H1 (cell line): Measurements from ENCODE around the gene HPGDS. TPM values are rescaled to one million over a fixed set of nuclear protein-coding genes. Genes with fewer than 3 reads are reported as not detected.

Experiments used
- CTCF ChIA-PET: fragments of 300-600 bp; sonication (Branson Sonifier 250); formaldehyde crosslinking; loops from one replicate; lab custom pipeline; 2021; ENCODE audit not compliant: partially characterized antibody; lab: Charles Lee
- POLR2A ChIA-PET: fragments of 300-600 bp; sonication (Branson Sonifier 250); formaldehyde crosslinking; loops from one replicate; lab custom pipeline; 2021; ENCODE audit warnings: inconsistent platforms; ENCODE audit not compliant: partially characterized antibody; lab: Charles Lee
- DNase-seq, 2 experiments: peaks; one replicate each; pipeline versions ENCODE4 v3.0.0 to v3.0.0-alpha.2; 2010 to 2022; ENCODE audit warnings: low spot score in 2 of 2, low read depth in 1 of 2, mixed read lengths in 1 of 2
- FAIRE-seq: peaks from 2 replicates; lab custom pipeline; 2011; peaks lifted over from hg19 to GRCh38; lab: Jason Lieb, UNC
- H2AFZ ChIP-seq: 2 replicates; pipeline ENCODE4 v1.8.1; 2012; ENCODE audit warnings: low read length, inconsistent platforms
- H2AK5ac ChIP-seq: 2 replicates; pipeline ENCODE4 v1.6.1; 2013; ENCODE audit warnings: low read depth, low read length
- H2BK120ac ChIP-seq: replicated peaks from 2 replicates; pipeline ENCODE3; 2013; ENCODE audit warnings: low read depth, low read length, inconsistent platforms
- H2BK12ac ChIP-seq: 2 replicates; pipeline ENCODE4 v1.6.1; 2013; ENCODE audit warnings: low read depth, low read length
- H2BK15ac ChIP-seq: 2 replicates; pipeline ENCODE4 v1.6.1; 2013; ENCODE audit warnings: low read length
- H2BK20ac ChIP-seq: 2 replicates; pipeline ENCODE4 v1.6.1; 2013; ENCODE audit warnings: low read length
- H2BK5ac ChIP-seq: 2 replicates; pipeline ENCODE4 v1.6.1; 2013; ENCODE audit warnings: low read depth, low read length
- H3K14ac ChIP-seq: 2 replicates; pipeline ENCODE4 v1.6.1; 2013; ENCODE audit warnings: inconsistent platforms; ENCODE audit not compliant: insufficient read length
- H3K18ac ChIP-seq: 2 replicates; pipeline ENCODE4 v1.6.1; 2013; ENCODE audit warnings: low read length; ENCODE audit errors: extremely low read depth
- H3K23ac ChIP-seq: 2 replicates; pipeline ENCODE4 v1.6.1; 2013; ENCODE audit warnings: inconsistent platforms; ENCODE audit not compliant: insufficient read length
- H3K23me2 ChIP-seq: 2 replicates; pipeline ENCODE4 v1.6.1; 2013; ENCODE audit warnings: low read depth, low read length
- H3K27ac ChIP-seq: 2 replicates; pipeline ENCODE4 v1.6.1; 2011; ENCODE audit warnings: low read depth, low read length, inconsistent platforms
- H3K27me3 ChIP-seq, 4 experiments: replicated peaks in 1 of 4; 1 replicate in 1 of 4; 2 replicates in 3 of 4; pipeline versions ENCODE4 v1.6.1 to v1.8.1; 2011 to 2013; ENCODE audit warnings: low read length in 3 of 4, mild to moderate bottlenecking in 3 of 4, inconsistent platforms in 2 of 4, mixed read lengths in 2 of 4, moderate library complexity in 1 of 4; ENCODE audit not compliant: control insufficient read depth in 3 of 4, insufficient read depth in 3 of 4; ENCODE audit errors: extremely low read depth in 1 of 4
- H3K36me3 ChIP-seq, 4 experiments: 2 replicates each; pipeline versions ENCODE4 v1.6.1 to v1.8.1; 2011 to 2013; ENCODE audit warnings: mild to moderate bottlenecking in 4 of 4, low read length in 3 of 4, moderate library complexity in 2 of 4, control low read depth in 1 of 4, inconsistent platforms in 1 of 4; ENCODE audit not compliant: insufficient read depth in 4 of 4, control insufficient read depth in 2 of 4
- H3K4ac ChIP-seq: replicated peaks from 2 replicates; pipeline ENCODE3; 2013; ENCODE audit warnings: low read length, low read depth, mixed read lengths, inconsistent platforms; ENCODE audit not compliant: insufficient read length
- H3K4me1 ChIP-seq, 4 experiments: replicated peaks in 1 of 4; 1 replicate in 1 of 4; 2 replicates in 3 of 4; pipeline versions ENCODE4 v1.6.1 to v1.8.1; 2011 to 2013; ENCODE audit warnings: low read length in 3 of 4, inconsistent platforms in 2 of 4, mixed read lengths in 1 of 4; ENCODE audit not compliant: insufficient read depth in 4 of 4, control insufficient read depth in 3 of 4
- H3K4me2 ChIP-seq, 2 experiments: 2 replicates each; pipeline versions ENCODE4 v1.6.1 to v1.8.1; 2011 to 2013; ENCODE audit warnings: low read depth in 2 of 2, low read length in 2 of 2, control low read depth in 1 of 2, inconsistent platforms in 1 of 2, mild to moderate bottlenecking in 1 of 2; ENCODE audit not compliant: insufficient read depth in 1 of 2
- H3K4me3 ChIP-seq, 4 experiments: fragments of 200-600, 300-600 bp in 1 of 4; sonication (generic), shearing (Covaris generic), sonication (Bioruptor Twin) in 1 of 4; 2 replicates each; pipeline versions ENCODE4 v1.5.1 to v1.8.1; 2011 to 2016; ENCODE audit warnings: low read length in 4 of 4, low read depth in 3 of 4, control low read depth in 2 of 4, inconsistent platforms in 2 of 4, mild to moderate bottlenecking in 2 of 4, mixed read lengths in 1 of 4, moderate library complexity in 1 of 4; ENCODE audit not compliant: insufficient read depth in 2 of 4; ENCODE audit errors: extremely low read depth in 1 of 4
- H3K56ac ChIP-seq: replicated peaks from 2 replicates; pipeline ENCODE3; 2013; ENCODE audit warnings: low read depth, mild to moderate bottlenecking, mixed read lengths, low read length, inconsistent platforms; ENCODE audit not compliant: insufficient read length
- H3K79me1 ChIP-seq: 2 replicates; pipeline ENCODE4 v1.6.1; 2013; ENCODE audit warnings: low read depth, low read length, control low read depth
- H3K79me2 ChIP-seq, 2 experiments: 2 replicates each; pipeline versions ENCODE4 v1.6.1 to v1.8.1; 2012 to 2013; ENCODE audit warnings: low read length in 2 of 2, mild to moderate bottlenecking in 2 of 2, inconsistent platforms in 1 of 2; ENCODE audit not compliant: insufficient read depth in 2 of 2, control insufficient read depth in 1 of 2
- H3K9ac ChIP-seq, 4 experiments: replicated peaks in 1 of 4; 1 replicate in 1 of 4; 2 replicates in 3 of 4; pipeline versions ENCODE4 v1.6.1 to v1.8.1; 2011 to 2013; ENCODE audit warnings: low read depth in 3 of 4, low read length in 3 of 4, control low read depth in 2 of 4, mild to moderate bottlenecking in 2 of 4, moderate library complexity in 2 of 4, inconsistent platforms in 1 of 4; ENCODE audit errors: extremely low read depth in 1 of 4
- H3K9me3 ChIP-seq, 2 experiments: 2 replicates each; pipeline versions ENCODE4 v1.6.1 to v1.8.1; 2012 to 2013; ENCODE audit warnings: mild to moderate bottlenecking in 2 of 2, moderate library complexity in 2 of 2, control low read depth in 1 of 2, inconsistent platforms in 1 of 2, low read depth in 1 of 2, low read length in 1 of 2, mixed read lengths in 1 of 2; ENCODE audit not compliant: insufficient read depth in 2 of 2
- H4K20me1 ChIP-seq, 2 experiments: replicated peaks in 1 of 2; 2 replicates each; pipeline versions ENCODE3 to v1.8.1; 2011 to 2013; ENCODE audit warnings: inconsistent platforms in 2 of 2, low read length in 2 of 2, mild to moderate bottlenecking in 1 of 2; ENCODE audit not compliant: insufficient read depth in 2 of 2, control insufficient read depth in 1 of 2
- H4K5ac ChIP-seq: 2 replicates; pipeline ENCODE4 v1.6.1; 2013; ENCODE audit warnings: low read length, low read depth, mixed read lengths, inconsistent platforms; ENCODE audit not compliant: insufficient read length
- H4K8ac ChIP-seq: 2 replicates; pipeline ENCODE4 v1.8.0; 2013; ENCODE audit warnings: mild to moderate bottlenecking, moderate library complexity, low read length, inconsistent platforms; ENCODE audit not compliant: insufficient read depth; ENCODE audit errors: extremely low read depth
- H4K91ac ChIP-seq: replicated peaks from 2 replicates; pipeline ENCODE3; 2013; ENCODE audit warnings: low read length, mixed read lengths, inconsistent platforms; ENCODE audit not compliant: insufficient read length
- CEBPB ChIP-seq: IDR thresholded peaks from 2 replicates; pipeline ENCODE4 v1.6.1; 2012; ENCODE audit warnings: low read depth, low read length
- E2F6 ChIP-seq: IDR thresholded peaks from 2 replicates; pipeline ENCODE4 v1.6.1; 2012; ENCODE audit warnings: inconsistent platforms
- EZH2 ChIP-seq: fragments of 200-600 bp; sonication (generic); IDR thresholded peaks from 2 replicates; pipeline ENCODE4 v1.7.1; 2012; ENCODE audit warnings: low read depth, mild to moderate bottlenecking, moderate library complexity, low read length, inconsistent platforms; ENCODE audit not compliant: severe bottlenecking
- MAX ChIP-seq: IDR thresholded peaks from 2 replicates; pipeline ENCODE4 v1.6.1; 2012; ENCODE audit warnings: inconsistent platforms
- POLR2A ChIP-seq, 2 experiments: IDR thresholded peaks; 1 replicate in 1 of 2; 2 replicates in 1 of 2; pipeline ENCODE4 v1.6.1; 2011; ENCODE audit warnings: low read depth in 2 of 2, low read length in 2 of 2, mild to moderate bottlenecking in 2 of 2; ENCODE audit errors: control extremely low read depth in 1 of 2
- RAD21 ChIP-seq, 2 experiments: IDR thresholded peaks in 1 of 2; conservative IDR thresholded peaks in 1 of 2; 2 replicates each; pipeline ENCODE4 v1.6.1; 2011; ENCODE audit warnings: low read depth in 2 of 2, low read length in 2 of 2, improper control_type of control experiment in 1 of 2, inconsistent platforms in 1 of 2, mild to moderate bottlenecking in 1 of 2, moderate library complexity in 1 of 2
- RNF2 ChIP-seq: fragments of 200-900, 300-1000 bp; sonication (generic); IDR thresholded peaks from 2 replicates; pipeline ENCODE4 v1.7.1; 2016; ENCODE audit warnings: borderline replicate concordance, low read depth, mild to moderate bottlenecking, antibody characterized with exemption, low read length; ENCODE audit not compliant: poor library complexity, severe bottlenecking; ENCODE audit errors: missing control alignments
- RXRA ChIP-seq: IDR thresholded peaks from 2 replicates; pipeline ENCODE4 v1.6.1; 2011; ENCODE audit warnings: low read depth, mild to moderate bottlenecking, low read length, moderate library complexity; ENCODE audit not compliant: insufficient read depth
- SIX5 ChIP-seq: IDR thresholded peaks from 2 replicates; pipeline ENCODE4 v1.6.1; 2011; ENCODE audit warnings: mild to moderate bottlenecking, low read depth, low read length
- SP1 ChIP-seq: IDR thresholded peaks from 2 replicates; pipeline ENCODE4 v1.6.1; 2011; ENCODE audit warnings: low read depth, low read length
- TAF1 ChIP-seq: IDR thresholded peaks from 2 replicates; pipeline ENCODE4 v1.6.1; 2011; ENCODE audit warnings: mild to moderate bottlenecking, low read depth, low read length
- YY1 ChIP-seq: IDR thresholded peaks from 2 replicates; pipeline ENCODE4 v1.6.1; 2011; ENCODE audit warnings: low read depth, mild to moderate bottlenecking, low read length
- WGBS, 2 experiments: shearing (Covaris generic) in 1 of 2; methylation state at CpG; one replicate each; pipeline versions ENCODE4 v1.1.6 to v1.1.7; 2013 to 2015; ENCODE audit warnings: low lambda C conversion rate in 2 of 2, mixed read lengths in 2 of 2, inconsistent platforms in 1 of 2, low coverage in 1 of 2, missing lambda C conversion rate in 1 of 2; ENCODE audit not compliant: insufficient replicate concordance in 2 of 2, insufficient coverage in 1 of 2, insufficient read length in 1 of 2; ENCODE audit errors: extremely low coverage in 1 of 2, missing lambda C conversion rate in 1 of 2; 5-methylcytosine and 5-hydroxymethylcytosine counted together
- polyA plus RNA-seq, 7 experiments: library from polyadenylated mRNA; depleted of rRNA in 3 of 7; stranded (reverse) in 5 of 7; unstranded in 2 of 7; fragments of >200 nt in 5 of 7; fragments of 200-250 nt in 2 of 7; gene quantifications; 1 replicate in 5 of 7; 2 replicates in 1 of 7; 4 replicates in 1 of 7; pipeline versions ENCODE4 v1.2.1 to v1.2.3, GENCODE V29; 2011 to 2013; ENCODE audit warnings: missing spikeins in 2 of 7, mixed read lengths in 2 of 7
- total RNA-seq: library from RNA; stranded (reverse); fragmentation: NEBNext Ultra II Directional; extraction: Animal tissue kit (Norgen Biotek cat#: 25700); gene quantifications from 2 replicates; pipeline ENCODE4 v1.2.1, GENCODE V29; 2021

The HPGDS gene
- total and polyA plus RNA-seq, 2 of the 8 experiments (the other 6 are each of a cell fraction or from before 2014, with no cell fraction given), result not detected

- no peak for FAIRE-seq
- 87% methylated on average over 6 of the region's 6 CpGs; no CpG with 5 or more reads in 1 of the 2 experiments for WGBS, 2 experiments
- TF ChIP-seq SP1 (no peak), SIX5 (no peak), RNF2 (no peak), RXRA (no peak), CEBPB (no peak), YY1 (no peak), POLR2A (IDR thresholded peaks at IDR 0.05; ENCODE audit: control extremely low read depth in 1 of 2, low read depth in 2 of 2, low read length in 2 of 2) (no peak), E2F6 (no peak), TAF1 (no peak), MAX (no peak), EZH2 (no peak), RAD21 (IDR thresholded peaks at IDR 0.05 in 1 of 2, conservative IDR thresholded peaks at IDR 0.05 in 1 of 2; ENCODE audit: low read depth in 2 of 2, low read length in 2 of 2) (no peak)
These were observed 28.1 kb upstream of the HPGDS start for GRCh38 chr4:94370533-94371254.

More at GRCh38 chr4:94370533-94371254, 28.1 kb upstream of the HPGDS start:
- POLR2A ChIA-PET, result no interaction called here
- H2BK15ac ChIP-seq, result no peak overlapping the region
- no peaks in the 10 kb centered on the region for H3K79me1 ChIP-seq
- no peak overlapping the region for H4K91ac ChIP-seq
- no peak for DNase-seq
- H3K56ac ChIP-seq, result no peak overlapping the region
- no peaks in the 10 kb centered on the region for H3K9me3 ChIP-seq
- H2BK120ac ChIP-seq, result no peak overlapping the region
- H2BK12ac ChIP-seq, result no peak overlapping the region
- no peaks in the 10 kb centered on the region for H3K36me3 ChIP-seq
- H3K9ac ChIP-seq, result no peak overlapping the region
- H2BK20ac ChIP-seq, result no peak overlapping the region
- H3K14ac ChIP-seq, result no peak overlapping the region
- H3K27ac ChIP-seq, result no peak overlapping the region
- H3K4me1 ChIP-seq, result no peaks in the 10 kb centered on the region
- no peak overlapping the region for H2AFZ ChIP-seq
- no peak overlapping the region for H3K4me2 ChIP-seq
- H3K23me2 ChIP-seq, result no peaks in the 10 kb centered on the region
- no peak overlapping the region for H3K18ac ChIP-seq
- H4K8ac ChIP-seq, result no peak overlapping the region
- no peak overlapping the region for H3K4me3 ChIP-seq
- H2AK5ac ChIP-seq, result no peak overlapping the region
- CTCF ChIA-PET, result interaction anchor here (0.9 kb wide), 1 partner anchor 14 kb away, joined by 3 read pairs; no protein-coding TSS in a partner anchor
- no peak overlapping the region for H2BK5ac ChIP-seq
- H4K5ac ChIP-seq, result no peak overlapping the region
- no peaks in the 10 kb centered on the region for H4K20me1 ChIP-seq
- no peaks in the 10 kb centered on the region for H3K27me3 ChIP-seq
- no peak overlapping the region for H3K4ac ChIP-seq
- no peak overlapping the region for H3K23ac ChIP-seq
- no peaks in the 10 kb centered on the region for H3K79me2 ChIP-seq
